Mesenchymal stem cell (in vitro differentiated cells and primary cell): ENCODE measurements around the gene EXOC3L2.

Experiments used
- DNase-seq: peaks from one replicate; pipeline ENCODE4 v3.0.0-alpha.2; 2013
- H2AFZ ChIP-seq: one replicate; pipeline ENCODE4 v1.6.1; 2013; ENCODE audit warnings: low read depth, mild to moderate bottlenecking, control low read depth, inconsistent platforms, low read length, moderate library complexity
- H2AK5ac ChIP-seq: 2 replicates; pipeline ENCODE4 v1.6.1; 2013; ENCODE audit warnings: low read length, moderate library complexity, mild to moderate bottlenecking, inconsistent platforms; ENCODE audit not compliant: severe bottlenecking
- H2BK120ac ChIP-seq: one replicate; pipeline ENCODE4 v1.6.1; 2013; ENCODE audit warnings: low read depth, mild to moderate bottlenecking, inconsistent platforms, low read length, moderate library complexity
- H2BK12ac ChIP-seq, 2 experiments: one replicate each; pipeline ENCODE4 v1.6.1; 2013; ENCODE audit warnings: inconsistent platforms in 2 of 2, low read length in 2 of 2, mild to moderate bottlenecking in 2 of 2, moderate library complexity in 2 of 2, control low read depth in 1 of 2
- H2BK15ac ChIP-seq: one replicate; pipeline ENCODE4 v1.6.1; 2013; ENCODE audit warnings: mild to moderate bottlenecking, low read depth, inconsistent platforms; ENCODE audit not compliant: poor library complexity, severe bottlenecking
- H2BK5ac ChIP-seq: 2 replicates; pipeline ENCODE4 v1.6.1; 2013; ENCODE audit warnings: low read depth, mild to moderate bottlenecking, low read length, control low read depth, inconsistent platforms; ENCODE audit not compliant: poor library complexity, severe bottlenecking
- H3K14ac ChIP-seq, 2 experiments: one replicate each; pipeline ENCODE4 v1.6.1; 2013; ENCODE audit warnings: inconsistent platforms in 2 of 2, low read length in 2 of 2, control low read depth in 1 of 2, mild to moderate bottlenecking in 1 of 2, moderate library complexity in 1 of 2
- H3K18ac ChIP-seq, 2 experiments: one replicate each; pipeline ENCODE4 v1.6.1; 2013; ENCODE audit warnings: inconsistent platforms in 2 of 2, low read length in 2 of 2, control low read depth in 1 of 2, low read depth in 1 of 2, mild to moderate bottlenecking in 1 of 2
- H3K23ac ChIP-seq, 2 experiments: one replicate each; pipeline ENCODE4 v1.6.1; 2013; ENCODE audit warnings: inconsistent platforms in 2 of 2, low read length in 2 of 2, mild to moderate bottlenecking in 2 of 2, moderate library complexity in 2 of 2, control low read depth in 1 of 2
- H3K27ac ChIP-seq: 2 replicates; pipeline ENCODE4 v1.5.1; 2013; ENCODE audit warnings: mild to moderate bottlenecking, moderate library complexity, low read length, control low read depth, inconsistent platforms; ENCODE audit not compliant: poor library complexity, severe bottlenecking
- H3K27me3 ChIP-seq, 2 experiments: 2 replicates each; pipeline versions ENCODE4 v1.6.1 to v1.7.0; 2013; ENCODE audit warnings: low read length in 2 of 2, mild to moderate bottlenecking in 2 of 2, moderate library complexity in 2 of 2, control low read depth in 1 of 2, inconsistent platforms in 1 of 2; ENCODE audit not compliant: control insufficient read depth in 1 of 2, insufficient read depth in 1 of 2
- H3K36me3 ChIP-seq, 2 experiments: 2 replicates each; pipeline versions ENCODE4 v1.6.1 to v1.7.0; 2013; ENCODE audit warnings: low read length in 2 of 2, control low read depth in 1 of 2, inconsistent platforms in 1 of 2, low read depth in 1 of 2, mild to moderate bottlenecking in 1 of 2; ENCODE audit not compliant: insufficient read depth in 2 of 2, control insufficient read depth in 1 of 2
- H3K4ac ChIP-seq, 2 experiments: one replicate each; pipeline ENCODE4 v1.6.1; 2013; ENCODE audit warnings: inconsistent platforms in 2 of 2, low read length in 2 of 2, mild to moderate bottlenecking in 2 of 2, moderate library complexity in 2 of 2, control low read depth in 1 of 2, low read depth in 1 of 2
- H3K4me1 ChIP-seq: 2 replicates; pipeline ENCODE4 v1.6.1; 2013; ENCODE audit warnings: low read depth, low read length, control low read depth; ENCODE audit not compliant: control insufficient read depth, insufficient read depth
- H3K4me2 ChIP-seq: 2 replicates; pipeline ENCODE4 v1.6.1; 2013; ENCODE audit warnings: low read length, mild to moderate bottlenecking, inconsistent platforms; ENCODE audit not compliant: poor library complexity, severe bottlenecking
- H3K4me3 ChIP-seq, 2 experiments: 2 replicates each; pipeline versions ENCODE4 v1.5.1 to v1.7.0; 2013; ENCODE audit warnings: low read length in 2 of 2, mild to moderate bottlenecking in 2 of 2, control low read depth in 1 of 2, low read depth in 1 of 2; ENCODE audit not compliant: insufficient read depth in 1 of 2
- H3K79me1 ChIP-seq: replicated peaks from 2 replicates; pipeline ENCODE4 v1.6.1; 2013; ENCODE audit warnings: mild to moderate bottlenecking, control low read depth, low read length, inconsistent platforms; ENCODE audit not compliant: poor library complexity, severe bottlenecking
- H3K9ac ChIP-seq: 2 replicates; pipeline ENCODE4 v1.7.0; 2013; ENCODE audit warnings: mild to moderate bottlenecking, low read length, moderate library complexity
- H3K9me3 ChIP-seq: 2 replicates; pipeline ENCODE4 v1.7.0; 2013; ENCODE audit warnings: mild to moderate bottlenecking, low read length; ENCODE audit not compliant: control insufficient read depth
- H4K8ac ChIP-seq: one replicate; pipeline ENCODE4 v1.6.1; 2013; ENCODE audit warnings: inconsistent platforms, mild to moderate bottlenecking, low read length, moderate library complexity
- H4K91ac ChIP-seq: one replicate; pipeline ENCODE4 v1.6.1; 2013; ENCODE audit warnings: mild to moderate bottlenecking, low read length, inconsistent platforms
- WGBS: methylation state at CpG from one replicate; pipeline ENCODE4 v1.1.7; 2013; ENCODE audit warnings: mixed read lengths; 5-methylcytosine and 5-hydroxymethylcytosine counted together

EXOC3L2 gene

DNA sequence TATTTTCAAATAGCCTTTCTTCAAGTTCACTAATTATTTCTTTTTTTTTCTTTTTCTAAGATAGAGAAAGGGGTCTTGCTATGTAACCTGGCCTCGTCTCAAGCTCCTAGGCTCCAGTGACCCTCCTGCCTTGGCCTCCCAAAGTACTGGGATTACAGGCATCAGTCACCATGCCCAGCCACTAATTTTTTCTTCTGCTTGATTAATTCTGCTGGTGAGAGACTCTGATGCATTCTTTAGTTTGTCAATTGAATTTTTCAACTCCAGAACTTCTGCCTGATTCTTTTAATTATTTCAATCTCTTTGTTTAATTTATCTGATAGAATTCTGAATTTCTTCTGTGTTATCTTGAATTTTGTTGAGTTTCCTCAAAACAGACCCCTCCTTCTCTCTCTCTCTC is 55.2 kb downstream of the EXOC3L2 start:
- Histone ChIP-seq H2AFZ (no peak overlapping the region), H3K18ac (no peak overlapping the region), H3K4me3 (no peak overlapping the region), H2BK15ac (no peak overlapping the region), H4K8ac (no peak overlapping the region), H2BK120ac (no peak overlapping the region), H3K4me1 (peaks cover 4% of the 10 kb centered on the region), H3K4me2 (no peak overlapping the region), H3K27ac (no peak overlapping the region), H3K14ac (no peak overlapping the region), H3K9ac (no peak overlapping the region), H2AK5ac (no peak overlapping the region), H2BK12ac (no peak overlapping the region), H3K4ac (no peak overlapping the region), H3K9me3 (no peaks in the 10 kb centered on the region), H2BK5ac (no peak overlapping the region), H4K91ac (no peak overlapping the region), H3K23ac (no peak overlapping the region), H3K36me3 (peaks cover 0 to 2% of the 10 kb centered on the region in 2 experiments), H3K27me3 (no peaks in the 10 kb centered on the region), H3K79me1 (no peaks in the 10 kb centered on the region)
- no peak for DNase-seq
- no CpG with 5 or more reads among the region's 1 CpG for WGBS

DNA sequence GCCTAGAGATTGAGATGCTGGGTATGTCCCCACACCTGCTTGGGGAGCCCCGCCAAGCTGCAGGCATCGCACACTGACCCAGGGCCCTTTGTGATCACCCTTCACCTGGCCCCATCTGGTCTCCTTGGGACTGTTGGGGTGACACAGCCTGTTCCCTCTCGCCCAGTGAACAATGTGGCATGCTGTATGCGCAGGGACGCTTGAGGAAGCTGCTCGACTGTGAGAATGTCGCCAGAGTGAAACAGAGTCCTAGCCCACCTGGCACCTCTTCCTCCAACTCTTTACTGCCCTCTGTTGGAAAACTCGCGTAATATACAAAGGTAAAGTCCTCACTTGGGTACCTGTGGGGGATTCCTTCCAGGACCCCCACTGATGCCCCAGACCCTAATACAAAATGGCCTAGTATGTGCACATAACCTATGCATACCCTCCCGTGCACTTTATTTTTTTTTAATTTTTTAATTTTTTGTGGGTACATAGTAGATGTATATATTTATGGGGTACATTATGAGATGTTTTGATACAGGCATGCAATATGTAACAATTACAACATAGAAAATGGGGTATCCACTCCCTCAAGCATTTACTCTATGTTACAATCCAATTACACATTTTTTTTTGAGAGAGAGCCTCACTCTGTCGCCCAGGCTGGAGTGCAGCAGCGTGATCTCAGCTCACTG is 57.6 kb downstream of the EXOC3L2 start:
- no peak overlapping the region for H3K4ac ChIP-seq
- peaks cover 4% of the 10 kb centered on the region for H3K4me1 ChIP-seq
- no peak overlapping the region for H3K18ac ChIP-seq
- no peak overlapping the region for H4K91ac ChIP-seq
- H3K27ac ChIP-seq: no peak overlapping the region
- H3K9me3 ChIP-seq: no peaks in the 10 kb centered on the region
- DNase-seq: no peak
- H2BK5ac ChIP-seq: no peak overlapping the region
- H2AK5ac ChIP-seq: no peak overlapping the region
- no peak overlapping the region for H3K4me2 ChIP-seq
- H3K27me3 ChIP-seq: no peaks in the 10 kb centered on the region
- H2BK12ac ChIP-seq: no peak overlapping the region
- H3K9ac ChIP-seq: no peak overlapping the region
- no peak overlapping the region for H3K4me3 ChIP-seq
- H3K23ac ChIP-seq: no peak overlapping the region
- 42% methylated on average over 11 of the region's 12 CpGs for WGBS
- H2BK15ac ChIP-seq: no peak overlapping the region
- H4K8ac ChIP-seq: no peak overlapping the region
- H3K14ac ChIP-seq: no peak overlapping the region
- H2BK120ac ChIP-seq: no peak overlapping the region
- H2AFZ ChIP-seq: no peak overlapping the region
- peaks cover 0 to 2% of the 10 kb centered on the region in 2 experiments for H3K36me3 ChIP-seq
- H3K79me1 ChIP-seq: peaks cover 3% of the 10 kb centered on the region

DNA sequence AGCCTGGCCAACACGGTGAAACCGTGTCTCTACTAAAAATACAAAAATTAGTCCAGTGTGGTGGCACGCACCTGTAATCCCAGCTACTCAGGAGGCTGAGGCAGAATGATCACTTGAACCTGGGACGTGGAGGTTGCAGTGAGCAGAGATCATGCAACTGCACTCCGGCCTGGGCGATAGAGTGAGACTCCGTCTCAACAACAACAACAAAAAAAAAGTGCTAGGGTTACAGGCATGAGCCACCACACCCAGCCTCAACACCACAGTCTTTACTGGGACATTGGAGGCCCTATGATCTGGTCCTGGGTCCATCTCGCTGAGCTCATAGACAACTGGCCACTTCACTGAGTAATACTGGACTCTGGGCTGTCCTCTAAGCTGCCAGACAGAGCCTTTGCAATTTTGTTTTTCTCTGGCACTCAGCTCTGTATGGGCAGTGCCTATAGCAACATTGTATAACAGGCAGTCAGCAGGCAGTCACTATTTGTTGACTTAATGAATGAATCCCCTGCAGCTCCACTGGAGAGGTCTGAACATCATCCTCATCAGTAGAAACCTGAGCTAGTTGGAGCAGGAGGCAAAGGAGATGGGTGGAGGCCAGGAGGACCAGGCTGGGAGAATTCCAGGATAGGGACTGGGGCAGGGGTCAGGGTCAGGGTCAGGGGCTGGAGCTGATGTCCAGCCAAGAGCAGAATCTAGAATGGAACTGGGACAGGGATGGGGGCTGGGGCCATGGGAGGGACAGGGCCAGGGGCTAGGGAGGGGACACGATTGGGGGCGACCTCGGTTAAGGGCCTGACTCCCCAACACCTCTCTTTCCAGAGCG is 58.5 kb downstream of the EXOC3L2 start:
- Histone ChIP-seq H3K36me3 (peaks cover 2% of the 10 kb centered on the region in 2 experiments), H3K4me2 (no peak overlapping the region), H3K27ac (no peak overlapping the region), H3K4ac (no peak overlapping the region), H3K18ac (no peak overlapping the region), H2BK120ac (no peak overlapping the region), H4K8ac (no peak overlapping the region), H3K14ac (no peak overlapping the region), H3K9ac (no peak overlapping the region), H2AFZ (no peak overlapping the region), H3K27me3 (no peaks in the 10 kb centered on the region), H2BK5ac (no peak overlapping the region), H4K91ac (no peak overlapping the region), H2BK12ac (no peak overlapping the region), H3K79me1 (peaks cover 4% of the 10 kb centered on the region), H2BK15ac (no peak overlapping the region), H3K4me3 (no peak overlapping the region), H3K4me1 (peaks cover 4% of the 10 kb centered on the region), H2AK5ac (no peak overlapping the region), H3K23ac (no peak overlapping the region), H3K9me3 (no peaks in the 10 kb centered on the region)
- no peak for DNase-seq
- WGBS: 87% methylated on average over 12 of the region's 12 CpGs

DNA sequence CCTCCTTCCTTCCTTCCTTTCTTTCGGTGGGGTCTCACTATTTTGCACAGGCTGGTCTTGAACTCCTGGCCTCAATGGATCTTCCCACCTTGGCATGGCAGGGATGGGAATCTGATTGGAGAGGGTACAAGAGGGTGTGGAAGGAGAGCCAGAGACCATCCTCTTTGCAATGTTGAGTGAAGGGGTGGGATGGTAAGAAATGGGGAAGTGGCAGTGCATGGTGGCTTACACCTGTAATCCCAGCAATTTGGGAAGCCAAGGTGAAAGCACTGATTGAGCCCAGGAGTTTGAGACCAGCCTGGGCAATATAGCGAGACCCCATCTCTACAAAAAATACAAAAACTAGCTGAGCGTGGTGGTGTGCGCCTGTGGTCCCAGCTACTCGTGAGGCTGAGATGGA is 61.1 kb downstream of the EXOC3L2 start:
- no peak overlapping the region for H3K14ac ChIP-seq
- no peak overlapping the region for H2BK120ac ChIP-seq
- H3K4me1 ChIP-seq: peaks cover 18% of the 10 kb centered on the region
- no peaks in the 10 kb centered on the region for H3K9me3 ChIP-seq
- no peak overlapping the region for H2BK15ac ChIP-seq
- H2AFZ ChIP-seq: no peak overlapping the region
- no peak overlapping the region for H3K4ac ChIP-seq
- H3K27ac ChIP-seq: no peak overlapping the region
- no peak overlapping the region for H3K9ac ChIP-seq
- H4K91ac ChIP-seq: no peak overlapping the region
- no peak overlapping the region for H3K23ac ChIP-seq
- peaks cover 6 to 15% of the 10 kb centered on the region in 2 experiments for H3K36me3 ChIP-seq
- no peak overlapping the region for H2BK5ac ChIP-seq
- no peaks in the 10 kb centered on the region for H3K27me3 ChIP-seq
- no peak overlapping the region for H3K4me2 ChIP-seq
- no peak for DNase-seq
- no peak overlapping the region for H2BK12ac ChIP-seq
- 94% methylated on average over 4 of the region's 5 CpGs for WGBS
- no peak overlapping the region for H3K4me3 ChIP-seq
- no peak overlapping the region for H2AK5ac ChIP-seq
- peaks cover 19% of the 10 kb centered on the region for H3K79me1 ChIP-seq
- no peak overlapping the region for H3K18ac ChIP-seq
- H4K8ac ChIP-seq: no peak overlapping the region
